HL-60 (cell line): ENCODE measurements around the gene PCDH15.

ENCODE experiments used
- DNase-seq, 2 experiments: peaks; one replicate each; pipeline ENCODE4 v3.0.0-alpha.2; 2010 to 2020; ENCODE audit warnings: low read depth in 1 of 2, low spot score in 1 of 2
- H3K27ac ChIP-seq: fragments of 250-450 bp; sonication (Bioruptor Pico); replicated peaks from 2 replicates; pipeline ENCODE4 v1.5.1; 2020; ENCODE audit warnings: mild to moderate bottlenecking, moderate library complexity
- H3K27me3 ChIP-seq: fragments of 250-450 bp; sonication (Bioruptor Pico); 2 replicates; pipeline ENCODE4 v1.5.1; 2021; ENCODE audit warnings: mild to moderate bottlenecking, moderate library complexity; ENCODE audit not compliant: insufficient read depth, poor library complexity, severe bottlenecking
- H3K4me3 ChIP-seq: replicated peaks from 2 replicates; pipeline ENCODE4 v1.5.1; 2011; ENCODE audit warnings: mild to moderate bottlenecking, control low read depth, low read length; ENCODE audit not compliant: insufficient read depth
- CTCF ChIP-seq: IDR thresholded peaks from one replicate; pipeline ENCODE4 v1.5.1; 2011; ENCODE audit warnings: low read length, control low read depth, inconsistent platforms; ENCODE audit not compliant: insufficient read depth
- GABPA ChIP-seq: IDR thresholded peaks from 2 replicates; pipeline ENCODE4 v1.6.1; 2012; ENCODE audit warnings: low read depth
- POLR2AphosphoS5 ChIP-seq: IDR thresholded peaks from 2 replicates; pipeline ENCODE4 v1.6.1; 2012; ENCODE audit warnings: low read depth
- REST ChIP-seq: IDR thresholded peaks from 2 replicates; pipeline ENCODE4 v1.6.1; 2012; ENCODE audit warnings: low read depth; ENCODE audit not compliant: insufficient replicate concordance
- SPI1 ChIP-seq: IDR thresholded peaks from 2 replicates; pipeline ENCODE4 v1.6.1; 2012; ENCODE audit warnings: low read depth, mild to moderate bottlenecking, borderline replicate concordance

The PCDH15 gene

GRCh38 chr10:54060572-54060971 is 740.5 kb downstream of the PCDH15 start:
- Histone ChIP-seq H3K27ac (no peak overlapping the region), H3K4me3 (no peak overlapping the region), H3K27me3 (no peaks in the 10 kb centered on the region)
- TF ChIP-seq CTCF (no peak), GABPA (no peak), SPI1 (no peak), POLR2AphosphoS5 (no peak), REST (no peak)
- DNase-seq: no peak

- H3K27ac ChIP-seq: no peak overlapping the region
Measured at GRCh38 chr10:54057357-54057756, 743.7 kb downstream of the PCDH15 start.

GRCh38 chr10:54026340-54026739 is 774.7 kb downstream of the PCDH15 start:
- no peak for DNase-seq
- TF ChIP-seq SPI1 (no peak), GABPA (no peak), REST (no peak), POLR2AphosphoS5 (no peak), CTCF (no peak)
- no peak overlapping the region for H3K27ac ChIP-seq
- no peaks in the 10 kb centered on the region for H3K27me3 ChIP-seq
- no peak overlapping the region for H3K4me3 ChIP-seq

More at GRCh38 chr10:54057357-54057756, 743.7 kb downstream of the PCDH15 start:
- TF ChIP-seq SPI1 (no peak), CTCF (no peak), REST (no peak), GABPA (no peak), POLR2AphosphoS5 (no peak)
- H3K4me3 ChIP-seq: no peak overlapping the region
- no peak for DNase-seq
- H3K27me3 ChIP-seq: no peaks in the 10 kb centered on the region
